ENCODE results near the gene SPAG17.
"Not testable (repeated sequence)": the region's sequence is repeated elsewhere in the genome, so short reads cannot be mapped to it uniquely, and the experiment has no call there.

SPAG17 gene

DNA sequence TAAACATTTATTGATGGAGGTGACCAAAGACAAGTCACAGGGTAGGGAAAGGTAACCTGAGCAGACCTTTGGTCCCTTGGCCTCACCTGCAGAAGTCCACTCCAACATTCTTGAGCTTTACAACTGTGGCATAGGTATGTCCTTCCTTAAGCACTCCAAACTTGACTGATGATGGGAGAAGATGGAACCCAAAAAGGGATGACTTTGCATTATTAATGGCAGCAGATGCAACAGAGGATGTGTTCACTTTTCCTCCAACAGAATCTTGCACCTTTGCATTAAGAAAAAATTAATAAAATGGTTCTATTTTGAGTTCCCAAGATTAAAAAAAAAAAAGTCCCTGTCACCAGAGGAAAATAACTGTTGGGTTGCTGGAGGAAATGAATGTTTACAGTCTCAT is 213.3 kb downstream of the SPAG17 start:
- no peak for DNase-seq (ENCODE audit: low read depth)

DNA sequence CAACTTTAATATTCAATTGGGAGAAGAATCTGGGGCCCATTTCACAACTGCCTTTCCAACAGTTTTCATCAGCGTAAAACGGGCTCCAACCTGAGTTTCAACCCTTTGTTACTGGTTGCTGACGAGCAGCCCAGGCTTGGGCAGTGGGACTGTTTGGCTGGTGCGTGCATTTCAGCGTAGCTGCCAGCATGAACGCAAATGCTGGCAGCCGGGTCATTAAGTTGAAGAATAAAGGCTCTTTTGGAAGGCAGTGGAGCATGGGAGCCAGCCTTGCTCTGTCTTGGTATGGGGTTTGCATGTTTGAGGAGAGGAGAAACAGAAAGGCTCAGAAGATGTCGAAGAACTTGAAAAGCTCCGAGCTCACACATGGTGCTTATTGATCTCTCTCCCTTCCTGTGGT is 214.8 kb downstream of the SPAG17 start:
- DNase-seq (ENCODE audit: low read depth): no peak

DNA sequence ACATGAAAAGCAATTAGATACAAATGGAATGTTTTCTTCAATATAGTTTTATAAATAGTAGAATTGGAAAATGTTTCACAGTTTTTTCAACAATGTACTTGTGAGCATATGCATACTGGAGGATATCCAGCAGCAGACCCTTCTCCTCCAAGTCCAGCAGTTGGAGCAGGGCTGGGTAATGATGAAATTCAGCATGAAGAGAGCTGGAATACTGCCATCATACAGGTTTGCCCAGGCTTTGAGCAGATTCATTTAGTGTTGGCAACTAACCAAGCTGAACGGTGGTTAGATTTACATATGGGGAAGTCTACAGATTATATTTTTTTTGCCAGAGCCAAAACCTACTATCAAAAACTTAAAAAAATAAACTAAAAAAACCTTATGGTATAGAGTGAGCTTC is 217.1 kb downstream of the SPAG17 start:
- no peak for DNase-seq (ENCODE audit: low read depth)

DNA sequence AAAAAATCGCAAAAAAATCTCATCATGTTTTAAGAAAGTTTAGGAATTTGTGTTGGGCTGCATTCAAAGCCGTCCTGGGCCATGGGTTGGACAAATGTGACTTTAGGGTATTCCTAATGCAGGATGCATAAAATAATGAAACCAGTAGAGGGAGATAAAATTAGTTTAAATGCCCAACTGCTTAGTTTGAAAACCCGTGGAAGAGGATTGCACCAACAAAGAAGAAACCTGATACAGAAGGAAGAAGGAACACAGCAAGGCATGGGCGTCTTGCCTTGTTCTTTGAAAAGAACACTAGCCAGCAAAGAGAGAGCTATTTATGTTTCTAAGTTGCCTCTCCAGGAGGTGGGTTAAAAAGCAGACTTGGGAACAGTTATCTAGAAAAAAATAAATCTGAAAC is 217.6 kb downstream of the SPAG17 start:
- DNase-seq (ENCODE audit: low read depth): no peak

DNA sequence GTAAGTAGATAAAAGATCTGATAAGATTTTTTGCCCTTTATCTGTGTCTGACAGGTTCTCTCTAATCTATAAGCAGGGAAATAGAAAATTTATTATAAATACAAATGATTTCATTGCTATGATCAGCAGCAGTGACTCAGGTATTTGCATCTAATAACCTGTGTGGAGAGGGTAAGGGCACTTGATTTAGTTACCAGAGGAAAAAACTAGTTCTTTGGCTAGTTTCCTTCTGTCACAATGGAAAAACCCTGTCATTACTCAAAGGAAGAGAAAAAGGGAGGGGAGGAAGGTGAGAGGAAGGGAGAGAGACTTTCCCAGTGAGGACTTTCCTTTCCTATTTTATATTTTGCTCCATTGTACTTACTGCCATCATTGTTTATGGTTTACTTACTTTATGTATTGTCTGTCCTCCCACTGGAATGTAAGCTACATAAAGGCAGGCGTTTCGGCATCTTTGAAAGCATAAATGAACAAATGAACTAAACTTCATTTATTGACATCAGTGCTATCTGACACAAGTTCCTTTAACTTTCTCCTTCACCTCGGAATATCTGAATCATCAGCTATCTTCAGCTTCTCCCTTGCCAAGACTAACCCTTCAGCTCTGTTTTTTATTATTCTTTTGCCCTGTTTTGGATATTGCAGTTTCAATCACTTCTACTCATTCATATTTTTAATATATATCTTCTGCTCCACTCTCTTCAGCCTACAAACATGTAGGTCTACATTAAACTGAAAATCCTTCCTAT is 220.6 kb downstream of the SPAG17 start:
- DNase-seq (ENCODE audit: low read depth): no peak

DNA sequence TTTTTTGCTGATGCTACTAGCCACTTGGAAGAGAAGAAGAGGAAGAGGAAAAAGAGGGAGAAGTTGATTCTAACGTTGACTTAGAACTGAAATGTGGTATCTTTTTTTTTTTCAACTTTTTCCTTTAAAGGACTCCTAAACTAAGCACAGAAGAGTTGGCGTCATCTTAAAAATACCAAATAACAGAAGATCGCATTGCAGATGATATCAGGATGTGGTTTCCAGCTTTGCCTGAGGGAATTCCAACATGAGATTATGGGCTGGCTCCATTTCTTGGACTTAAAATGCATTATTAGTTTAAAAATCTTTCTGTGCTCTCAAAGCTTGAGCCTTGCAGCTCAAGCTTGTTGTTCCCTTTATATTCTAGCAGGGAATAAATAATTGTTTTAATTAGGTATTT is 225.7 kb downstream of the SPAG17 start:
- DNase-seq (ENCODE audit: low read depth): no peak

DNA sequence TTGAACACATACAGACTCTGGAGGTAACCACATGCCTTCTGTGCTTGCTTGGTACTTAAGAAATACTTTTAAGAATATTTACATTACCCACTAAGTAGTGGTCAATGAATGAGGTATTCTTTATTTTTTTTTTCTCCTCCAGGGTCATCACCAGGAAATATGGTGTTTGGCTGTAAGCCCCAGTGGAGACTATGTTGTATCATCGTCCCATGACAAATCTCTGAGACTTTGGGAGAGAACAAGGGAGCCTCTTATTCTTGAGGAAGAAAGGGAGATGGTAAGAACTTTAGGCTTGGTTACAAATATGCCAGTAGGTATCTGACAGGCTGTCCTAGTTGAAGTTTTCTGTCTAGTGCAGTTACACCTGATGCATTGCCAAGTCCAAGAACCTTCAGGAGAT is 232.6 kb downstream of the SPAG17 start:
- DNase-seq (ENCODE audit: low read depth): no peak

DNA sequence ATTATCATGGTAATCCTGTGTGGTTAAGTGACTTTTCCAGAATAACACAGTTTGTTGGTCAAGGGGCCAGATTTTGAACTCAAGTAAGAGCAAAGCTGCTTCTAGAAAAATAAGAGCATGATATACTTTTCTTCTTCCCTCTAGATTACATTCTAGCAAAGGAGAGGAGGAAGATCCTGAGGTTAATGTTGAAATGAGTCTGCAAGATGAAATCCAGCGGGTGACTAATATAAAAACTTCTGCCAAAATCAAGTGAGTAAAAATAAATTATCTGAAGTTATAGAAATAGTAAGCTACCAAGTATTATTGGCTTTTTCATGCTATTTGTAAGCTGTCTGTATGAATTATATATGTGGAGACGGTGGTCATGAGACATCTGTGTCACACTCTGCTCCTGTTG is 242.7 kb downstream of the SPAG17 start:
- no peak for DNase-seq (ENCODE audit: low read depth)

DNA sequence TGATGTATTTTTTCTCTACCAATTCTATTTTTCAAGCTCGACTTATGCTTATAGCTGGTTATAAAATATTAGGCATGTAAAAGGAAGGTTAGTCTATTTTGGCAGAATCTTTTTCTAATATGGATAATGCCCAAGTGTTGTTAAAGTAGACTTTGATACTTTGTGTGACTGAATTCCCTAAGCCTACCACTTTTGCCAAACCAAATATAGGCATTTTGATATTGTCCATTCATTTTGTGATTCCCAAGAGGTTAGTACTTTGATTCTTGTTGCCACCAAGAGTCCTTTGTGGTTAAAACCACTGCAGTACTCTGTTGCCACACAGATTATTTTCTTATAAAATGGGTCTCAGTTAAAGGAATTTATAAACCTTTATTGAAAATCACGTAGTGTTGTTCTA is 251.3 kb downstream of the SPAG17 start:
- no peak for DNase-seq (ENCODE audit: low read depth)

DNA sequence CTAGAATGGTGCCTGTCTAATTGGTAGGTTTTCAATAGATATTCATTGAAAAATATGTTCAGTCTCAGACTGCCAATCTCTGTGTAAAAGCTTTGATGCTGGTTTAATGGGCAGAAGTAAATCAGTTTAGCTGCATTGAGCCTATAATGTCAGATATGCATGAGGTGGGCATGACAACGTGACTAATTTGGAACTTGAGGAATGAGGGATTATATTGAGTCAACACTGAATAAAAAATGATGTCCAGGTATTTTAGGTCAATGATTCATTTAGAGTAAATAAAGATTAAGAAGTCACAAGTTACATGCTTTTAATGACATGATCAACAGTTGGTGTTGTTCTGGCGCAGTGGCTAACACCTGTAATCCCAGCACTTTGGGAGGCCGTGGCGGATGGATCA is 252.5 kb downstream of the SPAG17 start:
- no peak for DNase-seq (ENCODE audit: low read depth)

DNA sequence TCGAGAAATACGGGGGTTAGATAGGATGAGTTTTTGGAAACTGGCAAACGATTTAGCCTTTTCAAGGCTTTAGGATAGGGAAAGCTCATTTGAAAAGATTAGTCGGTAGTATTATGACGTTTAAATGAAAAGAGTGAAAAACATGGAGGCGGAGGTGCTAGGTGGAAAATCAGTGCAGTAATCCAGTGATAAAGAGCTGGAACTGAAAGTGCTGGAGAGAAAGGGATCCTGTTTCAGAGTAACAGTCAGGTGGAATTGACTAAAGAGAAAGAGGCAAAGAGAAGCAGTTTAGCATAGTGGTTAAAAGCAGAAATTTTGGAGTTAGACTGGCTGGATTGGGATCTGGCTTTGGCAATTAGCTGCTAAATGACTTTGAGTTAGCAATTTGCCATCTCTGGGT is 254.5 kb downstream of the SPAG17 start:
- no peak for DNase-seq (ENCODE audit: low read depth)

DNA sequence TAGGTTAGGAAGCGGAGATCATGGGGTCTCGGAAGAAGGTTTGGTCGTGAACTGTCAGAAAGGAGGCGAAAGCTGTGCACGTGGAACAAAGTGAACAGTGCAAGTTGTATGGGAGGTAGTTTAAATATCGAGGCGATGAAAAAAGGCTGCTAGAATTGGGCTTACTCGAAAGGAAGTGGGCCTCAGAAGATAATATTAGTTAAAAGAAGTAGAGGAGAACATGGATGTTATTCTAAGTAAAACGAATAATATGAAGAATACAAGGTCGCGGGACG is 254.9 kb downstream of the SPAG17 start:
- DNase-seq (ENCODE audit: low read depth): no peak

DNA sequence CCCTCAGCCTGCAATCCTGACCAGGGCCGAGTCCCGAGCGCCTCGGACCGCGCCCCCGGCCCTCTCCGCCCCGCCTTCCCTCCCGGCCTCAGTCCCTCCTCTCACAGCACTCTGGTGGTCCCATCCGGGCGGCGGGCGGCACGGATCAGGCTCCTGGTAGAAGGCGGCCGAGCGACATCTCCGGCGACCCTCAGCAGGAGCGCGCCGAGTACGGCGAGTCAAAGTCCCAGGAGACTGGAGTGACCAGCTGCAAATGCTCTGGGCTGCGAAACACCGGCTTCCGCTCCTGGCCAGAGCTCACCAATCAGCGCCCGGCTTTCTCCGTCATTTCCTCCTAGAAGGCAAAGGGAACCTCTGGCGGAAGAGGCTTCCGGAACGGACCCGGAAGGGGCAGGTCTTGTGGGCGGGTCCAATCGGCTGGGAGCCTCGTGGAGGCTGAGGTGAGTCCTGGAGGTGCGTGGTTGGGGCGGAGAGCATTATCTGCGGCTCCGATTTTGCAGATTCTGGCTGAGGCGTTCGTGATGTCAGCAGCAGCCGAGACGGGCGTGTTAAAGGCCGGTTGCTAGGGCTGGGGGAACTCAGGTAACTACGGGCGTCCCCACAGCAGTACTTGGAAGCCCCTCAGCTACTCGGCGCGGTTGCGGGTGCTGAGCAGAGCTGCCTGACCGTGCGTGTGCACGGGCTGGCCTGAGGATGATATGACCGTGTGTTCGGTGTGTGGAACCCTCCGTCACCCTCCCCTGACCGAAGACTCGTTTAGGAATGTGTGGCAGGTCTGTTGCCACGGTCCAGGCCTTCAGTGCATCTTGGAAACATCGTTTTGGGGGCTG is 255.5 kb downstream of the SPAG17 start, which contains the start of the genes GDAP2 and WDR3:
GDAP2 (minus strand) TSS at position 279 of the 830 bp plus-strand sequence. CDS start 9,264 bp downstream, outside the sequence.
WDR3 (plus strand) TSS at position 397 of the 830 bp plus-strand sequence. CDS start 3,581 bp downstream, outside the sequence.
- DNase-seq (ENCODE audit: low read depth): peak; percentile 91

DNA sequence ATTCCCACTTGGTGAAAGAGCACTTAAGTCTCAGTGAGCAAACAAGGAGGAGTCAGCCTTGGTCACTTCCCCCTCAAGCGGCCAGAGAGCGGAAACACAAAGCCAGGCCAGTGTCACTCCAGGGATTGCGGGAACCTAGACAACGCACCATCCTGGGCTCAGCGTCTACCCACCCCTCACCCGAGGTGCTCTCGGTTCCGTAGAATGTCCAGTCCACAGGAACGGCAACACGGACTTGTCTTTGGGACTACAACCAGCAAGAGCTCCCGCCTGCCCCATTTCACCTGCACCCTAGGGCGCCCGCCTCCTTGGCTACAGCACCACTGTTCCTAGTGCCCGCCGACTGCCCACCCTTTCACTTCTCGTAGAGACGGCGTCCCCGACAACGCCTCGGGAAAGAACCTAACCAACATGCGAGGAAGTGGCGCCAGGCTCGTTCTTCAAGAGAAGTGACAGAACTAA is 256.1 kb downstream of the SPAG17 start:
- peak; percentile 2 for DNase-seq (ENCODE audit: low read depth)

DNA sequence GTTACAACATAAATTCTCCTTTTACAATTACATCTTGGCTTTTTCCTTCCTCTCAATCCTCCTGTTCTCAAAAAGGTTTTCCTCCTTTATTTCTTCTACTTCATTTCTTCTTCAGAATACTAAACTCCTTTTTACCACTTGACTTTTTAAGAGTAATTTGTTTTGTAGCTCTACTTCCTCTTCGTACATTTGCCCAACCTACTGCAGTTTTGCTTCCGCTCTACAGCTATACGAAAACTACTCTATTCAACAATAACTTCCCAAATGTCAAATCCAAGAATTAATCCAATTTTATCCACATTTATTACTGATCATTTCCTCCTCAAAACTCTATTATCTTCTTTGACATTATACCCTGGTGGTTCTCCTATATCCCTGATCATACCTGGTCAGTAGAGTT is 259.0 kb downstream of the SPAG17 start:
- DNase-seq (ENCODE audit: low read depth): no peak

DNA sequence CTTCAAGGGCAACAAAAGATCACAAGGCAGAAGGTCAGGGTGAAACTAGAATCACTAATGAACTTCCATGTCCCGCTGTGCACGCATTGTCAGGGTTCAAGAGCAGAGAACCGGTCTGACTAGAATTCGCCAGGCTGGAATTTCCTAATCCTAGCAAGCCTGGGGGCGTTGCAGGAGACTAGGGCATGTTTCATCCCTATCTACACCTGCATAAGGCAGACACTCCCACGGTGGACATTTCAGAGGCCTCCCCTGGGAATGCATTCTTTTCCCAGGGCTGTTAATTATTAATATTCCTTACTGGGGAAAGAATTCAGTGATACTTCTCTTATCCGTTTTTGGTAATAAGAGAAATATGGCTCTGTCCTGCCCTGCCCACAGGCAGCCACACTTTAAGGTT is 262.3 kb downstream of the SPAG17 start:
- not testable (repeated sequence) for DNase-seq (ENCODE audit: low read depth)

DNA sequence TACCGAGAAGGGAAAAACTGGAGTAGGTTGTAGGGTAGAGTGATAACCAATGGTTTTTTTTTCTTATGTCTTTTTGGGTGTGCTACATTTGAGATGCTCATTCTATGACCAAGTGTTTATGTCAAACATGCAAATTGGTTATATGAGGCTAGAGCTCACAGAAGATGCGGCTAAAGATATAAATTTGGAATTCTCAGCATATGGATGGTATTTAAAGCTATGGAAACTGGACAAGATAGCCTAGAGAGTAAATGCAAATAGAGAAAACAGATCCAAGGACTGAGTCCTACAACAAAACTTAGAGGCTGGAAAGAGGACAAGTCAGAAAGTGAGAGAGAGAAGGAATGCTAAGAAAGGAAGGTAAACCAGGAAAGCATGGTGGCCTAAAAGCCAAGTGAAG is 263.0 kb downstream of the SPAG17 start:
- DNase-seq (ENCODE audit: low read depth): no peak

DNA sequence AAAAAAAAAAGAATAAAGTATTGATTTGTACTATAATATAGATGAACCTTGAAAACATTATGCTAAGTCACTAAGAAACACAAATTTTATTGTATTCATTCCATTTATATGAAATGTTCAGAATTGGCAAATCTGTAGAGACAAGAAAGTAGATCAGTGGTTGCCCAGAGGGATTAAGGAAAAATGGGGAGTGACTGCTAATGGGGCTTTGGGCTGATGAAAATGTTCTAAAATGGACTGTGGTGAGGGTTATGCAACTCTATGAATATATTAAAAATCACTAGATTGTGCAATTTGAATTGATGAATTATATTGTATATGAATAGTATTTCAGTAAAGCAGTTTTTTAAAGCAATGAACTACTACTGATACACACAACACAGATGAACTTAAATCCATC is 265.7 kb downstream of the SPAG17 start:
- DNase-seq (ENCODE audit: low read depth): no peak

DNA sequence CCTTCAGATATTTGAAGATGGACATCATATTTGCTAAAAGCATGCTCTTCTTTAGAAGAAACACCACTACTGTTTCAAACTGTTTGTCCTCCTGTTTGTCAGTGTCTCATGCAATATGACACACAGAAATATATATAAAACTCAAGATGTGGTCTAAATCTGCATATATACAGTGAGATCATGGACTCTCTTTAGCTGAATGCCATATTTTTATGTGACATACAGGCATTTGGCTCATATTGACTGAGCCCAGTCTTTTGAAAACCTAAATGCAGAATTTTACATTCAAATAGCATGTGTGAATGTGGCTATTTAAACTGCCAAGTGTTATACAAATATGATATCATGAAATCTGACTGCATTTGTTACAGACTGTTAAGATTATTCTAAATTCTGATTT is 274.0 kb downstream of the SPAG17 start:
- no peak for DNase-seq (ENCODE audit: low read depth)

DNA sequence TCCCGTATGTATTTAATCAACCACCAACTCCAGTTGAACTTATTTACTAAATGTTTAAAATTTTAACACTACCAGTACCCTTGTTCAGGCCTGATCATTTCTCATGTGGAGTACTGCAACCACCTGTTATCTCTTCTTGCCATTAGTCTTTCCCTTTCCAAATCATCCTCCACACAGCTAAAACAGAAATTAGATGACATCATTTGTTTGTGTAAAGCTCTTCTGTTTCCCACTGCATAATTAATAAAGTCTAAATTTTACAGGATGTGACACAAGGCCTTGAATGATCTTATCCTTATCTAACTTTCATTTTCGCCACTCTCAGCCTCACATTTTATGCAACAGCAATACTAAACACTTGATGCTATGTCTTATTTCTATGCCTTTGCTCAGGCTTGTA is 280.0 kb downstream of the SPAG17 start:
- no peak for DNase-seq (ENCODE audit: low read depth)

DNA sequence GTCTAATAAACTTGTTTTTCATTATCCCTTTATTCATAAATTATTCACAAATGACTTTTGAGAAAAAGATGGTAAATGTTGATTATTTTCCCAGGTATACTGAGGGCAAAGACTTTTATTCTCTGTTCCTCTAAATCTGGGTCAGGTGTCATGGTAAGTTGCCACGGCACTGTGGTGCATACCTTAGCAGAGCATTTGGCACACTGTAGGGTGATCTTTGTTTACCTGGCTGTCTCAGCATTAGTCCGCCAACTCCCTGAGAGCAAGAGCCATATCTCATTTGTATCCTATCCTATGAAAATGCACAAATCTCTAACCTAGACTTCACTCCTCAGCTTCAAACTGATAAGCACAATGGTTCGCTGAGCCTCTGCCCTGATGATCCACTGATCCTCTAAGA is 280.5 kb downstream of the SPAG17 start:
- DNase-seq (ENCODE audit: low read depth): no peak
